NCI-H2107 treated with DMSO at 0.1 percent for 48 hours (cell line): ENCODE results near the gene SMKR1.
A peak's percentile ranks its signal among the peaks of the same experiment; 100 is the strongest.
"Not testable (repeated sequence)": the region's sequence is repeated elsewhere in the genome, so short reads cannot be mapped to it uniquely, and the experiment has no call there.

Source experiments
- DNase-seq: peaks from one replicate; lab custom pipeline; 2025; ENCODE audit not compliant: unreplicated experiment; lab: John Stamatoyannopoulos, UW

SMKR1 gene

DNA sequence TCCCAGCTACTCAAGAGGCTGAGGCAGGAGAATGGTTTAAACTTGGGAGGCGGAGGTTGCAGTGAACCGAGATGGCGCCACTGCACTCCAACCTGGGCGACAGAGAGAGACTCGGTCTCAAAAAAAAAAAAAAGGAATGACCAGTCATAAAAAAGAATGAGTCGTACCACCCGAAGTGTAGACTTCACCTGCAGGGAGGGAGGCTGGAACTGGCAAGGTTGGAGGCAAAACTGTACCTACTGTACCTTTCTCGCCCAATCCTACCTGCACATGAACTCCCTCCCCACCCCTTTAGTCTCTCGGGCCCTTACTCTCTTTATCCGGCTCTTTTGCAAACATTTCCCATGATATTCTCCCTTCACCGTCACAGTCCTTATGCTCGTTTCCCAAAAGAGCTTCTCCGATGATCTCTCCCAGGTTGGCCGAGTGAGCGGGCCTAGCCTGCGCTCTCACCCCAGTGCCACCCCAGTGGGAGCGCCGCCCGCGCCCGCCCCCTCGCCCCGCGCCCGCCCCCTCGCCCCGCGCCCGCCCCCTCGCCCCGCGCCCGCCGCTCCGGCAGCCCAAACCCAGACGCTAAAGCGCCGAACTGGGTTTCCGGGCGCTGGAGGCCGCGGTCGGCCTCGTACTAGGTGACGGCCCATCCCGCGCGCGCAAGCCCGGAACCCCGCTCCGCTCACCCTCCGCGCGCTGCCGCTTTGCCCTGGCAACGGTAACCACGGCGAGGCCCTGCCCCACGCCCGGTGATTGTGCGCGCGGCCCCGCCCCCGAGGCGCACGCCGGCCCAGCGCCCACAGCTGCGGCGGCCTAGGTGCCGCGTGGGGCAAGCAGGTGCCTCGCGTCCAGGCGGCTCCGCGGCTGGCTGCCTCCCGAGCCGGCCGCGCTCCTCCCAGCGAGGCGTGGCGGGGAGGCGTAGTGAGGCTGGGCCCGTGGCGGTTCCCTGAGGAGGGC lies at the start of gene SMKR1:
SMKR1 (plus strand) TSS at position 772 of the 948 bp plus-strand sequence. CDS start 294 bp downstream, outside the sequence.
- DNase-seq, result peak; percentile 36

DNA sequence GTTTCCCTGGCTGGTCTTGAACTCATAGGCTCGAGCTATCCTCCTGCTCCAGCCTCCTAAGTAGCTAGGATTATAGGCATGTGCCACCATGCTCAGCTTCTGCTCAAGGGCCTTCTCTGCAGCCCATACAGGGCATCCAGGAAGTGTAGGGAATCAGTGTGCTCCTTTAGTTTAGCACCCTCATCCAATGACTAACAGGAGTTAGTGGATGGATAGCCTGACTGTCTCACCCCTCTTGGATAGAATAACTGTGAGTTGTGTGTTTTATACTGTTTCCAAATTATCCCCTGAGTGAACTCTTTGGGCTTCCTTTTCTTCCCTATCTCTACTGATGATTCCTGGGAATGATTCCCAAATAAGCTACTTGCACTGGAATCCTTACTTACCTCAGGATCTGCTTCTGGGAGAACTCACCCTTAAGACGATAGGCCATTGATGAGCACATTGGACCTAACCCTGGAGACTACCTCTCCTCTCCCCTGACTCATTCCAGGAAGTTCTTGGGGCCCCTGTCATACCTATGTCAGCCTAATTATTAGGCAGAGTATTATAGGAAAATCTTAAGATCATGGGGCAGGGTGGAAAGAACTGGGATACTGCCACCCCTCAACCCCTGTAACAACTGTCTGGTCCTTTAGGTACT lies 49.6 kb upstream of the SMKR1 start:
- DNase-seq, result no peak

DNA sequence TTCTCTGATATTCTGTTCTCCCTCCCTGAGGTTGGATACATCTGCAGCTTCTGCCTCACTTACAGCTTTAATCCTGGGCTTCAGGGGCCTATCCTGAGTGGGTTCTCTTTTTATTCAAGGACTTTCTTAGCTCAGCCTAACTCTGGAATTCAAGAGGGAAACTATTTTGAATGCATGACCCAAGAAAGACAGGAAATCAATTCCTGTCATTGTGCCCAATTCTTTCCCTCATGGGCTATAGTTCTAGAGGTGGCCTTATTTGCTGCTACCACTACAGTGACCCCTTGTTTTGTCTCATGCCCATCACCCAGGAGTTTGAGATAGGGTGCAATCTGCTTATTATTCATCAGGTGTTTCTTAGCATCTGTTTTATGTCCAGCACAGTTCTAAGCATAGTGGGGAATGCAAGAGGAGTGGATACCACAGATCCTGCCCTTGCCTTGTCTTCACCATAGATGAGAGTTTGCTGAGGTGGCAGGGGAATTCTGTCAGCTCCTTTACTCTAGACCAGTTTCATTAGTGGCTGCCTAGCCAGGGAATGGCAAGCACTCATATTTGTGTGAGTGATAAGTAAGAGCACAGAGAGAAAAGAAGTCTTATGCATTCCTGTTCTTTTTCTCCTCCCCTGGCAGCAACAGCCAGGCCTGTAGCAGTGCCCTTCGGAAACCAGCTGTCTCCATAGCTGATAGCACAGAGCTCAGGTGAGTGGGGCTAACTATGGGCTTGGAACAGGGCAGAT lies 48.7 kb upstream of the SMKR1 start:
- no peak for DNase-seq

DNA sequence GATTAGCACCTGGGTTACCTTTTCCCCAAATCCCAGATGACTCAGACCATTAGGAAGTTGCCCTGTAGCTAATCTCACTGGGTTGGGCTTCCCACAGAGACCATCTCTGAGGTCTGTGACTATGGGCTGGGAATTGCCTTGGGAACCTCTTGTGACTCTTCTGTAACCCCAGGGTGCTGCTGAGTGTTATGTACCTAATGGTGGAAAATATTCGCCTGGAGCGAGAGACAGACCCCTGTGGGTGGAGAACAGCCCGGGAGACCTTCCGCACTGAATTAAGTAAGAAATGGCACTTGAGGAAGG lies 48.1 kb upstream of the SMKR1 start:
- no peak for DNase-seq

DNA sequence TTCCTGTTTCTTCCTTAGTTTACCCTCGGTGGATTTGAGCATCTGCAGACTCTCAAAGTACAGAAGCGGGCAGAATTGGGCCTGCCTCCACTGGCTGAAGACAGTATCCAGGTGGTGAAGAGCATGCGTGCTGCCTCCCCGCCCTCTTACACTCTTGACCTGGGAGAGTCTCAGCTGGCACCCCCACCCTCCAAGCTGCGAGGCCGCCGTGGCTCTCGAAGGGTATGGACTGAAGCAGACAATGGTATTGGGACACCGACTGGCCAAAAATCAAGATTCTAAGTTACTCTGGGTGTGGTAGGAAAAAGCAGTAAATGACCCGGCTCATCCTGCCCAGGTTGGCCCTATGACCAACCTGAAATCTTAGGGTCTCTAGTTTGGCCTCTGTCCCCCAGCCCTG lies 45.9 kb upstream of the SMKR1 start:
- no peak for DNase-seq

DNA sequence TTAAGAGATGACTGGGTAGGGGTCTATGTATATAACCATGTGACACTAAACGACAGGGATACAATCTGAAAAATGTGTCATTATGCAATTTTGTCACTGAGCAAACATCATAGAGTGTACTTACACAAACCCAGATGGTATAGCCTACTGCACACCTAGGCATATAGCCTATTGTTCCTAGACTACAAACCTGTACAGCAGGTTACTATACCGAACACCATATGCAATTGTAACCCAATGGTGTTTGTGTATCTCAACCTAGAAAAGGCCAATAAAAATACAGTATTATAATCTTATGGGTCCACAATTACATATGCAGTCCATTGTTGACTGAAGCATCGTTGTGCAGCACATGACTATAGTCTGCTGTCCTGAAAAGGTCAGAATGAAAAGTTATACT lies 45.2 kb upstream of the SMKR1 start:
- no peak for DNase-seq

DNA sequence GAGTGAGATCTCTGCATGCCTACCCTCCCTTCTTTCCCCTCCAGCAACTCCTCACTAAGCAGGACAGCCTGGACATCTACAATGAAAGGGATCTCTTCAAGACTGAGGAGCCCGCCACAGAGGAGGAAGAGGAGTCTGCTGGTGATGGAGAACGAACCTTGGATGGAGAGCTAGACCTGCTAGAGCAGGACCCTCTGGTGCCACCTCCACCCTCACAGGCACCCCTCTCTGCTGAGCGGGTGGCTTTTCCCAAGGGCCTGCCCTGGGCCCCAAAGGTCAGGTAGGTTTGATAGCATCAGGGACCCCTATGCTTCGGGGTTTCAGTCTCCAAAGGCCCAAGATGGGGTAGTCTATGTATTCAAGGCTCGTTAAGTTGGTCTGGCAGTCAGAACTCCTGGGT lies 44.2 kb upstream of the SMKR1 start:
- no peak for DNase-seq

DNA sequence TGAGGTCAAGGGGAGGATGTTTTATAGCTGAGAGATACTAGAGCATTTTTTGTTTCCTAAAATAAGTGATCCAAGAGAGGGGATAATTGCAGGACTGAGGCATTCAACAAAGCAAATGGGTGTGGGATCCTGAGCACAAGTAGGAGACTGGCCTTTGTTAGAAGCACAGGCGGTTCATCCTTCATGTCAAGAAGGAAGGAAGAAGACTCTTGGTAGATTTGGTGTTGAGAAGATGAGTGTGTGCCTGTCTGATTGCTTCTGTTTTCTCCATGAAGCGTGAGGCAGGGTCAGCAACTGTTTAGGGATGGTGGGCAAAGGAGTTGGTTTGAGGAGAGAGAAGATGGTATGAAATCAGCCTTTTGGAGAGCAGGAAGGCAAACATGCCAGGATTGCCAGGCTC lies 40.5 kb upstream of the SMKR1 start:
- DNase-seq, result no peak

DNA sequence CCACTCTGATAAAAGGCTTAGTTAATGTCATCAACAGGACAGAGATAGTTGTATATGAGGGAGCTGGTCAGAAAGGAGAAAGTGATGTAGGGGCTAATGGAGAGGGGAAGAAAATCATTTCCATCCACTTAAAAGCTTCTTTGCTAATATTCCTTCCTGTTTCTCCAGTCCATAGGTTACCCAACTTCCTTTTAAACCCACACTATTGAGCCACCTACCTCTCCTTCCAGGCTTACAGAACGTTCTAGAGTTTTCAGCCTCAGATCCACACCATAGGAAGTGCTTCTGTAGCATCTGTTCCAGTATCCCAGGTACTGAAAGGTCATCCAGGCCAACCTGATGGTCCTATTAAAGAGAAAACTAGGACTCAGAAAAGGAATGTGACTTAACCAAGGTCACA lies 39.9 kb upstream of the SMKR1 start:
- no peak for DNase-seq

DNA sequence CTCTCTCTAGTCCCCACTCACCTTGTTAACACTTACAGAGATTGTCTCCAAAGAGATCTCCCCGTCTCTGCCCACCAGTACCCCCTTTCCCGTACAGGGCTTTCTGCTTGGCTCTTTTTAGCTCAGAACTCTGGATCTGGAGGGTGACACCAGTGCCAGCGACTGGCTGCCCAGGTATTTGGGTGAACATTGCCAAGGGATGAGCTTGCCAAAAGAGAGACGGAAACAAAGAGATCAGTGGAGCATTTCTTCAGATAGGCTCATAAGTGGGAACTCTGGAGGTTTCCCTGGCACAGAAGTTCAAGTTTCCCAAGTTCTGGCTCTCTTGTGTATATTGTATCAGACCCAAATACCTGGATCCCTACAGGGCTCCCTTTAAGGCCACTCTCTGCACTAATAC lies 38.1 kb upstream of the SMKR1 start:
- no peak for DNase-seq

DNA sequence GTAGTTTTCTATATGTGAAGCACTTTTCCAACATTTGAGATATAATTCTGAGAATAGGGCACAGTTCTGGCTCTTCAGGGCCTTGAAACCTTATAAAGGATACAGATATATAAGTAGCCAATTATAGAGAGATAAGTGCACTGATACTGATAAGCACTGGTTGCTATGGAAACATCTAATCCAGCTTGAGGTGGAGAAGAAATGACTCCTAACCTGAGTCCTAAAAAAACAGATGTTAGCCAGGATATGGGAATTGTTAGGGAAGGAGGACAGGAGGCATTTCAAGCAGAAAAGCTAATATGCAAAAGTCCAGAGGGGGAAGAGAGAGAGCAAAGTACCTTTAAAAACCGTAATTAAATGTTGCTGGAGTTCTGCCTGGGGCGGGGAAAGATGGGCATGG lies 37.3 kb upstream of the SMKR1 start:
- no peak for DNase-seq

DNA sequence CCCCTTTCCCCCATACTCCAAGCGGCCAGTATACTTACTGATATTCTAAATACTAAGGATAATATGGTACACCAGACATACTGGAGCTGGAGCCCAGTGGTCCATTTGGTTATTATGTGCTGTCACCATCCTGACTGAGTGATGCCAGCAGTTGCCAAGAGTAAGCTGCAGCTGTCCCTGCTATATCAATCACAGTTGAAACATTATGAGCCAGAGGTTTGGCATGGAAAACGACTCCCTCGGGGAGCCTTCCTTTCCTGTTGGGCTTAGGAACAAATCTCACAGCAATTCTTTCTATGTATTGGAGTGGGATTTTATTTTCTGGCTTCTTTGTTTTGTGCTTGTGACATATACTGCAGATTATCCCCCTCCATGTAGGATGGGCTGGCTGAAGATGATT lies 35.5 kb upstream of the SMKR1 start:
- no peak for DNase-seq

DNA sequence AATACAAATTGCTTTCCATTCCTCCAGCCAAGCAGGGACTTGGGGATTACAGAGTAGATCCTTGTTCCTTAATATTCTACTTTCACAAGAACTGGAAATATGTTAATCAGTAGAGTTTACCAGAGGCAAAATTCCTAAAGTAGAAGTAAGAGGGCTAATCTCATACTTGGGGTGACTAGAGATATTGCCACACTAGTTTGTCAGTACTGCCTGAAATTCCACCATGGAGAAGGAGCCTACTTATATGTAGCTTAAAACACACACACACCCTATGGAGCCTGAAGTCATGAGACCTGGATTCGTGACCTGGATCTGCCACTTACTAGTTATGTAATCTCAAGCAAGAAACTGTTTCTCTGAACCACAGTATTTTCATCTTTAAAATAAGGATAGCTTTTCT lies 34.2 kb upstream of the SMKR1 start:
- DNase-seq, result no peak

DNA sequence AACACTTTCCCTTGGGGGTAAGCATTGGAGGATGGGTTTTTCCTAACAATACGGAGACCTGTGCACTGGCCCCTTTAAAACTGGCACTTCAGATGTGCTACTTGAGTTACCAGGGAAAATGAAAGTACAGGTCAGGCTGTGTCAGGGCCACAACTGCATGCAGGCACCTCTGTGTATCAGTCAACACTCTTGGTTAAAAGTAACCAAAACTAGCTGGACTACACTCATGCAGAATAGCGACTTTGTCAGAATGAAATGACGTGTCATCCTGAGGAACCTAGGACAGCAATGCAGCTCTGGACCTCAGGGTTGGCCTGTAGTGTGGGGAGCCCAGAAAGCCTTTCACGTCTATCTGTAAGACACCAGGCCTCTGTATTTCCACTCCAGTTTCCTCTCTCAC lies 33.8 kb upstream of the SMKR1 start:
- no peak for DNase-seq

DNA sequence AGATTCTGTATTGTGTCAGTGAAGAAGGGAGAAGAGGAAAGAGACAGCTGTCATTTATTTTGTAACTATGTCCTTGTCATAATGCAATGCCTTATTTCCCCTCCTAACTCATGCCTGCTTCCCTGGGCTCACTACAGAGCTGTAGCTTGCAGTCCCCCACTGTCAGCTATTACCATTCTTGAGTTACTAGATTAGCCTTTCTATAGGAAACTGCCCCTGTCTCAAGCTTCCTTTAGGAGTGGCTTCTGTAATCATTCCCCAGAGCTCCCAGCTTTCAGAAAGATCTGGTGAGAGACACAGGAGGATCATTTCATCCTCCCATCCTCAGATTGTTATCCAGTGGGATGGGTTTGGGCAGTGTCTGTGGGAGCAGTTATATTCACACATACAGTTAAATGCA lies 32.4 kb upstream of the SMKR1 start:
- DNase-seq, result no peak

DNA sequence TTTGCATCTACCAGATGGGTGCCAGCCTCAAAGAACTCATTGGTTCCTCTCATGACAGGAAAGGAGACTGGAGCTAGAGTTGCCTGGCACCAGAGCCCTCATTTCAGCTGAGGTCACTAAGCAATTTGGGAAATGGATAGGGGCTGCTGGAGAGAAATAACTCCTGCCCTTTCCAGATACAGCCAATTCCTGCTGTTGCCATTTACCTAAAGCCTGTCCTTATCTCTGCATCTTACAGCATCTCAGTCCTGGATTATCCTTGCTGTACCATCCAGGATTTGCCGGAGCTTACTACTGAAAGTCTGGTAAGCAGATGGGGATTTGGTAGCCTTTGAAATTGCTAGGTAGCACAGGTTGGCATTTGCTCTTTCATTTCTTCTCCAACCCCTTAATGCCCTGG lies 31.9 kb upstream of the SMKR1 start:
- no peak for DNase-seq

DNA sequence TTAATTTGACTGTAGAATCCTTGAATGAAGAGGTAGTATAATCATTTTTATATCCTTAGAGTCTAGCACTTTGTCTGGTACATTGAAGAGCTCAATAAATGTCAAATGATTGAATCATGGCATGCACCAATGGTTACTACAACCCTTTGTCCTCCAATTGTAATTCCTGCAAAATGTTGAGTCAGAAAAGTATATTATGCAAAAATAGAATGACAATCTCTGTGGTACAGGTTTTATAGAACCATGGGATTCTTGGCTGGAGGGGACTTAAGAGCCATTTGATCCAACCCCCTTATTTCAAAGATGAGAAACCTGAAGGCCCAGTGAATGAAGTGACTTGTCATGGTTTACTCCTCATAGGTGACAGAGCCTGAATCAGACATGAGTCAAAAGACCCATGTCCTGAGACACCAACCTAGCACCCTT lies 30.9 kb upstream of the SMKR1 start:
- no peak for DNase-seq

DNA sequence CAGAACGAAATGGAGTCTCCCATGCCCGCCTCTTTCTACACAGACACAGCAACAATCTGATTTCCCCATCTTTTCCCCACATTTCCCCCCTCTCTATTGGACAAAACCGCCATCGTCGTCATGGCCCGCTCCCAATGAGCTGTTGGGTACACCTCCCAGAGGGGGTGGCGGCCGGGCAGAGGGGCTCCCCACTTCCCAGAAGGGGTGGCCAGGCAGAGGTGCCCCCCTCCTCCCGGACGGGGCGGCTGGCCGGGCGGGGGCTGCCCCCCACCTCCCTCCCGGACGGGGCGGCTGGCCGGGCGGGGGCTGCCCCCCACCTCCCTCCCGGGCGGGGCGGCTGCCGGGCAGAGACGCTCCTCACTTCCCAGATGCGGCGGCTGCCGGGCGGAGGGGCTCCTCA lies 26.4 kb upstream of the SMKR1 start:
- not testable (repeated sequence) for DNase-seq

DNA sequence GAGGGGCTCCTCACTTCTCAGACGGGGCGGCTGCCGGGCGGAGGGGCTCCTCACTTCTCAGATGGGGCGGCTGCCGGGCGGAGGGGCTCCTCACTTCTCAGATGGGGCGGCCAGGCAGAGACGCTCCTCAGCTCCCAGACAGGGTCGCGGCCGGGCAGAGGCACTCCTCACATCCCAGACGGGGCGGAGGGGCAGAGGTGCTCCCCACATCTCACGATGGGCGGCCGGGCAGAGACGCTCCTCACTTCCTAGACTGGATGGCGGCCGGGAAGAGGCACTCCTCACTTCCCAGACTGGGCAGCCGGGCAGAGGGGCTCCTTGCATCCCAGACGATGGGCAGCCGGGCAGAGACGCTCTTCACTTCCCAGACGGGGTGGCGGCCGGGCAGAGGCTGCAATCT lies 25.9 kb upstream of the SMKR1 start:
- not testable (repeated sequence) for DNase-seq

DNA sequence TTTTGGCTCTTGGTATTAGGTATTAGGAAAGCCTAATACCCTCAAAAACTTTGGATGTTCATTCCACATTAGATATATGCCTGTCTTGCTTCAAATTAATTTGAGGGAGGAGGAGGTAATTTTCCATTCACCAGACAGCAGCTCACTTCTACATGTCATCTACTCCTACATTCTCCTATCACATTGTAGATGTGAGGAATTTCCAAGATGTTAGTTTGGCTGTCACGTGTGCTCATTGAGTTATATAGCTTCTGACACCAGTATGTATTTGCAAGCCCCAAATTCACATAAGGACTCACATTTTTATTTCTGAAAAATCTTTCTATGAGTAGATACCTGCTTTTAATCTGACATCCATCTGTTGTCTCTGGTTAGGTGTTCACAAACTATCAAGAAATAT lies 22.5 kb upstream of the SMKR1 start:
- no peak for DNase-seq

DNA sequence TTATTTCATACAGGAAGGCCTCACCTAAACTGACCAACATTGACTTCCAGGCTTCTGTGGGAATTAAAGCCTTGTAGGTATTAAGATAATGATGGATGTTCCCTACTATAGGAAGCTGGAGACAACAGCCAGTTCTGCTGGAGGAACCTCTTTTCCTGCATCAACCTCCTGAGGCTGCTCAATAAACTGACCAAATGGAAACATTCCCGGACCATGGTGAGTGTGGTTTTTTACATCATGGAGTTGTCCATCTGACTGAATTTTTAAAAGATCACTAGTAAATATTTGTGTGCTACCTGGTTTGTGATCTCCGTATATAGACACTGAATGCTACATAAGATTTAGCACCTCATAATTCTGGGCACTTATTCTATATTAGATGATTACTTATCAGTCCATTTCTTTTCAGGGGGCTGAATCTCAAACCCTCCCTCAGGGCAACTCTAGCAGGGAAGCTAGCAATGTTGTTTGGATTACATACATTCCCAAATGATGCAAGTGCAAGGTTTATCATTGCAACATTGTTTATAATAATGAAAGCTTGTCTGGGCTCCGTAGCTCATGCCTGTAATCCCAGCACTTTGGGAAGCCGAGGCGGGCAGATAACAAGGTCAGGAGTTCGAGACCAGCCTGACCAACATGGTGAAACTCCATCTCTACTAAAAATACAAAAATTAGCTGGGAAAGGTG lies 21.5 kb upstream of the SMKR1 start:
- no peak for DNase-seq
